SK-N-SH (cell line): ENCODE measurements around the gene CATSPERE. TPM values are rescaled to one million over a fixed set of nuclear protein-coding genes. Genes with fewer than 3 reads are reported as not detected.

Source experiments
- CTCF ChIA-PET: fragments of 300-600, 350-600 bp; formaldehyde crosslinking; extraction: SDS; loops from one replicate; lab custom pipeline; 2021; lab: Yijun Ruan, JAX
- POLR2A ChIA-PET: fragments of 350-600 bp; sonication (Branson Sonifier 250); formaldehyde crosslinking; extraction: SDS; loops from one replicate; lab custom pipeline; 2020; ENCODE audit warnings: antibody characterized with exemption, inconsistent platforms; lab: Yijun Ruan, JAX
- DNase-seq: peaks from one replicate; pipeline ENCODE4 v3.0.0; 2012
- H2AFZ ChIP-seq: fragments of 200-600 bp; sonication (generic); 2 replicates; pipeline ENCODE4 v1.8.1; 2016; ENCODE audit warnings: antibody characterized with exemption, mild to moderate bottlenecking, low read depth
- H3F3A ChIP-seq: fragments of 200-600 bp; sonication (generic); replicated peaks from 2 replicates; pipeline ENCODE3; 2016; ENCODE audit warnings: antibody characterized with exemption, mild to moderate bottlenecking; ENCODE audit not compliant: insufficient read depth
- H3K27ac ChIP-seq, 2 experiments: fragments of 200-500 bp in 1 of 2; fragments of 200-600 bp in 1 of 2; sonication (Bioruptor generic) in 1 of 2; sonication (generic), shearing (Covaris generic) in 1 of 2; 2 replicates each; pipeline versions ENCODE4 v1.5.1 to v1.6.1; 2014 to 2016; ENCODE audit warnings: low read depth in 2 of 2, inconsistent platforms in 1 of 2, low read length in 1 of 2, mild to moderate bottlenecking in 1 of 2, mixed read lengths in 1 of 2
- H3K27me3 ChIP-seq: fragments of 200-600 bp; sonication (generic), shearing (Covaris generic); 2 replicates; pipeline ENCODE4 v1.6.1; 2016; ENCODE audit warnings: mixed run types; ENCODE audit not compliant: insufficient read depth
- H3K36me3 ChIP-seq, 2 experiments: fragments of 200-500 bp in 1 of 2; fragments of 200-600 bp in 1 of 2; sonication (Bioruptor generic) in 1 of 2; sonication (generic) in 1 of 2; replicated peaks in 1 of 2; 2 replicates each; pipeline versions ENCODE3 to v1.5.1; 2014 to 2016; ENCODE audit warnings: low read length in 1 of 2, mild to moderate bottlenecking in 1 of 2; ENCODE audit not compliant: insufficient read depth in 2 of 2, control insufficient read depth in 1 of 2
- H3K4me1 ChIP-seq, 2 experiments: fragments of 200-500 bp in 1 of 2; fragments of 200-600 bp in 1 of 2; sonication (Bioruptor generic) in 1 of 2; sonication (generic), shearing (Covaris generic) in 1 of 2; 2 replicates each; pipeline versions ENCODE4 v1.5.1 to v1.6.1; 2014 to 2016; ENCODE audit warnings: low read depth in 1 of 2, low read length in 1 of 2, mixed run types in 1 of 2; ENCODE audit not compliant: insufficient read depth in 2 of 2, control insufficient read depth in 1 of 2
- H3K4me2 ChIP-seq: fragments of 200-600 bp; sonication (generic), shearing (Covaris generic); 2 replicates; pipeline ENCODE4 v1.6.1; 2017; ENCODE audit warnings: mixed run types
- H3K4me3 ChIP-seq, 2 experiments: fragments of 200-500 bp in 1 of 2; fragments of 200-600 bp in 1 of 2; sonication (Bioruptor generic) in 1 of 2; sonication (generic), shearing (Covaris generic) in 1 of 2; 2 replicates each; pipeline versions ENCODE4 v1.5.1 to v1.8.1; 2014 to 2016; ENCODE audit warnings: low read depth in 2 of 2, inconsistent platforms in 1 of 2, low read length in 1 of 2, mild to moderate bottlenecking in 1 of 2, mixed read lengths in 1 of 2, moderate library complexity in 1 of 2
- H3K79me2 ChIP-seq: fragments of 200-600 bp; sonication (generic); 2 replicates; pipeline ENCODE4 v1.8.1; 2017; ENCODE audit warnings: mild to moderate bottlenecking; ENCODE audit not compliant: insufficient read depth
- H3K9ac ChIP-seq: fragments of 200-600 bp; sonication (generic); 2 replicates; pipeline ENCODE4 v1.6.1; 2017; ENCODE audit warnings: mixed run types
- H3K9me2 ChIP-seq: fragments of 200-600 bp; sonication (generic); 2 replicates; pipeline ENCODE4 v1.6.1; 2017; ENCODE audit warnings: mixed run types
- H3K9me3 ChIP-seq: fragments of 200-600 bp; sonication (generic); 2 replicates; pipeline ENCODE4 v1.6.1; 2017; ENCODE audit warnings: mixed run types, mild to moderate bottlenecking, moderate library complexity
- H4K20me1 ChIP-seq: fragments of 200-600 bp; sonication (generic); 2 replicates; pipeline ENCODE4 v1.6.1; 2017; ENCODE audit warnings: mild to moderate bottlenecking, mixed run types; ENCODE audit not compliant: insufficient read depth
- EP300 ChIP-seq, 2 experiments: IDR thresholded peaks; 2 replicates each; pipeline versions ENCODE4 v1.4.0 to v1.6.1; 2012; ENCODE audit warnings: borderline replicate concordance in 1 of 2, low read depth in 1 of 2, low read length in 1 of 2
- EZH2phosphoT487 ChIP-seq: fragments of 200-600 bp; sonication (generic); IDR thresholded peaks from 2 replicates; pipeline ENCODE4 v1.6.1; 2017; ENCODE audit warnings: low read depth, mixed run types, mild to moderate bottlenecking, antibody characterized with exemption, moderate library complexity, borderline replicate concordance
- FOXM1 ChIP-seq: IDR thresholded peaks from 2 replicates; pipeline ENCODE4 v1.4.0; 2012; ENCODE audit warnings: low read depth, mild to moderate bottlenecking
- GABPA ChIP-seq: IDR thresholded peaks from 2 replicates; pipeline ENCODE4 v1.4.0; 2012; ENCODE audit warnings: low read depth, mild to moderate bottlenecking
- GATA2 ChIP-seq: sonication (generic); formaldehyde crosslinking; IDR thresholded peaks from 2 replicates; pipeline ENCODE4 v1.5.0; 2020; ENCODE audit warnings: mild to moderate bottlenecking, missing genetic modification reagents
- MEF2A ChIP-seq: IDR thresholded peaks from 2 replicates; pipeline ENCODE4 v1.4.0; 2012; ENCODE audit warnings: low read depth, borderline replicate concordance
- MXI1 ChIP-seq: IDR thresholded peaks from 2 replicates; pipeline ENCODE4 v1.6.1; 2012; ENCODE audit warnings: mild to moderate bottlenecking, low read depth, low read length, improper control_type of control experiment
- NFIC ChIP-seq: IDR thresholded peaks from 2 replicates; pipeline ENCODE4 v1.4.0; 2012; ENCODE audit warnings: borderline replicate concordance
- NRF1 ChIP-seq: IDR thresholded peaks from 2 replicates; pipeline ENCODE4 v1.6.1; 2012; ENCODE audit warnings: low read depth, mild to moderate bottlenecking, low read length
- RFX5 ChIP-seq: IDR thresholded peaks from 2 replicates; pipeline ENCODE4 v1.6.1; 2012; ENCODE audit warnings: mild to moderate bottlenecking, improper control_type of control experiment, low read length
- SIN3A ChIP-seq: IDR thresholded peaks from 2 replicates; pipeline ENCODE4 v1.6.1; 2012; ENCODE audit warnings: low read depth, mild to moderate bottlenecking, low read length, moderate library complexity, borderline replicate concordance
- SMC3 ChIP-seq: IDR thresholded peaks from 2 replicates; pipeline ENCODE4 v1.6.1; 2012; ENCODE audit warnings: low read depth, low read length, improper control_type of control experiment
- TAF1 ChIP-seq: IDR thresholded peaks from 2 replicates; pipeline ENCODE4 v1.6.1; 2012; ENCODE audit warnings: low read depth, mild to moderate bottlenecking, low read length, moderate library complexity, borderline replicate concordance
- TCF12 ChIP-seq: IDR thresholded peaks from 2 replicates; pipeline ENCODE4 v1.4.0; 2012
- YY1 ChIP-seq: IDR thresholded peaks from 2 replicates; pipeline ENCODE4 v1.4.0; 2012; ENCODE audit warnings: low read depth, mild to moderate bottlenecking
- WGBS: methylation state at CpG from one replicate; pipeline ENCODE4 v1.1.6; 2017; ENCODE audit warnings: low lambda C conversion rate; 5-methylcytosine and 5-hydroxymethylcytosine counted together
- polyA plus RNA-seq, 3 experiments: library from polyadenylated mRNA; depleted of rRNA; stranded (reverse); fragments of >200 nt; gene quantifications; 2 replicates each; pipeline ENCODE4 v1.2.3, GENCODE V29; 2012
- TF ChIP-seq, protein P1 (sequence below): fragments of 200-600 bp; sonication (generic); IDR thresholded peaks from 2 replicates; pipeline ENCODE4 v1.6.1; 2017; ENCODE audit warnings: antibody characterized with exemption, mild to moderate bottlenecking, moderate library complexity
- TF ChIP-seq, protein P2 (sequence below): IDR thresholded peaks from 2 replicates; pipeline ENCODE4 v1.4.0; 2012; ENCODE audit warnings: low read depth
- TF ChIP-seq, protein P3 (sequence below): IDR thresholded peaks from 2 replicates; pipeline ENCODE4 v1.6.1; 2012; ENCODE audit warnings: mild to moderate bottlenecking, low read depth, low read length, moderate library complexity

Gene CATSPERE
- polyA plus RNA-seq, 1 of the 3 experiments (the other 2 are of a cell fraction): 0.30 TPM

DNA sequence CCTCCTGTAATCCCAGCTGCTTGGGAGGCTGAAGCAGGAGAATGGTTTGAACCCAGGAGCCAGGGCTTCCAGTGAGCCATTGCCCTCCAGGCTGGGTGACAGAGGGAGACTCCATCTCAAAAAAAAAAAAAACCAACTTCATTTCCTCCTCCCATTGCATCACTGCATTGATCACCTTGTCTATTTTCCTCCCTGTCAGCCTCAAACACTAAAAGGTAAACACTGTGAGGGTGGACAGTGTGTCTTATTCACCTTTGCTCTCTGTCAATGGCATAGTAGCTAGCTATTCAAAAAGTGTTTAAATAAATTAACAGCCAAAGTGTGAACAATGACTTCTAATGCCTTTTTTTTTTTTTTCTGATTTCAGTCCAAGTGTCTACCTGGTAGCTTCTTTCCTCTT is 178.5 kb downstream of the CATSPERE start (continued):
- TF ChIP-seq GATA2 (CRISPR knock-in tag): no peak
- TF ChIP-seq, all 33 proteins: peak for 0

DNA sequence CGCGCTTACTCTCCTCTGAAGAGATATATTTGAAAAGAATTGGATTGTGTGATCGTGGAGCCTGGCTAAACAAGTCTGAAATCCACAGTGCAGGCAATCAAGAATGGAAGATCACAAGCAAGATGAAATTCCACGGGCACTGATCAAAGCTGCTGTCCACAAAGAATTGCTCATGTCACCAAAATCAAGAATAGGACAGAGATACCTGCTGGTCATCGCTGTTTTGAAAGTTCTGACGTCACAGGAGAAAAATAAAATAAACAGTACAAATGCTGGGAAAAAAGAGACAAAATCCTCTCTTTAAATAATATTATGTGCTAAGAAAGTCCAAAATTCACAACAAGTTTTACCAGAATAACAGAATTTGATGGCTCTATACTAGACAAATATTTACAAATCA is 179.8 kb downstream of the CATSPERE start:
- Histone ChIP-seq H3K79me2 (no peaks in the 10 kb centered on the region), H3K36me3 (no peaks in the 10 kb centered on the region), H3K4me1 (no peaks in the 10 kb centered on the region), H3F3A (no peaks in the 10 kb centered on the region), H3K27me3 (no peaks in the 10 kb centered on the region; the same call in 1 of the 2 replicates), H3K9me3 (no peaks in the 10 kb centered on the region), H4K20me1 (no peaks in the 10 kb centered on the region)
- CTCF ChIA-PET: interaction anchor here (0.7 to 0.8 kb wide), 2 partner anchors 13 to 156 kb away, joined by 3 read pairs; no protein-coding TSS in a partner anchor
- 70% methylated on average over 6 of the region's 6 CpGs for WGBS
- DNase-seq: no peak
- POLR2A ChIA-PET: interaction anchor here (0.6 kb wide), 1 partner anchor 12 kb away, joined by 3 read pairs; no protein-coding TSS in a partner anchor
- TF ChIP-seq MXI1: no peak
- TF ChIP-seq SIN3A: no peak
- no peak for TF ChIP-seq YY1
- no peak for TF ChIP-seq MEF2A
- TF ChIP-seq, protein P1, sequence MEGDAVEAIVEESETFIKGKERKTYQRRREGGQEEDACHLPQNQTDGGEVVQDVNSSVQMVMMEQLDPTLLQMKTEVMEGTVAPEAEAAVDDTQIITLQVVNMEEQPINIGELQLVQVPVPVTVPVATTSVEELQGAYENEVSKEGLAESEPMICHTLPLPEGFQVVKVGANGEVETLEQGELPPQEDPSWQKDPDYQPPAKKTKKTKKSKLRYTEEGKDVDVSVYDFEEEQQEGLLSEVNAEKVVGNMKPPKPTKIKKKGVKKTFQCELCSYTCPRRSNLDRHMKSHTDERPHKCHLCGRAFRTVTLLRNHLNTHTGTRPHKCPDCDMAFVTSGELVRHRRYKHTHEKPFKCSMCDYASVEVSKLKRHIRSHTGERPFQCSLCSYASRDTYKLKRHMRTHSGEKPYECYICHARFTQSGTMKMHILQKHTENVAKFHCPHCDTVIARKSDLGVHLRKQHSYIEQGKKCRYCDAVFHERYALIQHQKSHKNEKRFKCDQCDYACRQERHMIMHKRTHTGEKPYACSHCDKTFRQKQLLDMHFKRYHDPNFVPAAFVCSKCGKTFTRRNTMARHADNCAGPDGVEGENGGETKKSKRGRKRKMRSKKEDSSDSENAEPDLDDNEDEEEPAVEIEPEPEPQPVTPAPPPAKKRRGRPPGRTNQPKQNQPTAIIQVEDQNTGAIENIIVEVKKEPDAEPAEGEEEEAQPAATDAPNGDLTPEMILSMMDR: no peak
- no peak for TF ChIP-seq RFX5
- TF ChIP-seq, all 33 proteins: peak for 0
- Histone ChIP-seq H3K4me3 (no peak overlapping the region), H2AFZ (no peak overlapping the region), H3K4me2 (no peak overlapping the region), H3K9ac (no peak overlapping the region), H3K9me2 (no peaks in the 10 kb centered on the region), H3K27ac (no peak overlapping the region)

DNA sequence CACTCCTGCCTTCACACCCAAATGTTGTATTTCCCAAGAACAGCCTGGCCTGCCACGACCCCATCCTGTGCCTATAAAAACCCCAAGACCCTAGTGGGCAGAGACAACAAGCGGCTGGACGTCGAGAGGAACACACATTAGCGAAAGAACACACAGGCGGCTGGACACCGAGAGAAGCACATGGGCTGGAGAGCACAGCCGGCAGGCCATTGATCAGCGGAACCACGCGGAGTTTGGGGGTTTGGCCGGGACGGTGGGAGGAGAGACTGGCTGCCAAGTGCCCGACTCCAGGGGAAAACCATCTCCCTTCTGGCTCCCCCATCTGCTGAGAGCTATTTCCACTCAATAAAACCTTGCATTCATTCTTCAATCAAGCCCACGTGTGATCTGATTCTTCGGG is 181.5 kb downstream of the CATSPERE start:
- CTCF ChIA-PET: interaction anchor here (0.7 kb wide), 1 partner anchor 39 kb away, joined by 3 read pairs; no protein-coding TSS in a partner anchor
- 64% methylated on average over 16 of the region's 16 CpGs for WGBS
- DNase-seq: no peak
- TF ChIP-seq, protein P2, sequence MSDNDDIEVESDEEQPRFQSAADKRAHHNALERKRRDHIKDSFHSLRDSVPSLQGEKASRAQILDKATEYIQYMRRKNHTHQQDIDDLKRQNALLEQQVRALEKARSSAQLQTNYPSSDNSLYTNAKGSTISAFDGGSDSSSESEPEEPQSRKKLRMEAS: no peak
- TF ChIP-seq EP300 (IDR thresholded peaks at IDR 0.05; ENCODE audit: borderline replicate concordance in 1 of 2, low read depth in 1 of 2, low read length in 1 of 2) (no peak), TAF1 (no peak), GABPA (no peak), EZH2phosphoT487 (no peak), FOXM1 (no peak), SMC3 (no peak), NRF1 (no peak), GATA2 (CRISPR knock-in tag) (no peak), TCF12 (no peak), NFIC (no peak)
- TF ChIP-seq, protein P1: no peak
- TF ChIP-seq, protein P3, sequence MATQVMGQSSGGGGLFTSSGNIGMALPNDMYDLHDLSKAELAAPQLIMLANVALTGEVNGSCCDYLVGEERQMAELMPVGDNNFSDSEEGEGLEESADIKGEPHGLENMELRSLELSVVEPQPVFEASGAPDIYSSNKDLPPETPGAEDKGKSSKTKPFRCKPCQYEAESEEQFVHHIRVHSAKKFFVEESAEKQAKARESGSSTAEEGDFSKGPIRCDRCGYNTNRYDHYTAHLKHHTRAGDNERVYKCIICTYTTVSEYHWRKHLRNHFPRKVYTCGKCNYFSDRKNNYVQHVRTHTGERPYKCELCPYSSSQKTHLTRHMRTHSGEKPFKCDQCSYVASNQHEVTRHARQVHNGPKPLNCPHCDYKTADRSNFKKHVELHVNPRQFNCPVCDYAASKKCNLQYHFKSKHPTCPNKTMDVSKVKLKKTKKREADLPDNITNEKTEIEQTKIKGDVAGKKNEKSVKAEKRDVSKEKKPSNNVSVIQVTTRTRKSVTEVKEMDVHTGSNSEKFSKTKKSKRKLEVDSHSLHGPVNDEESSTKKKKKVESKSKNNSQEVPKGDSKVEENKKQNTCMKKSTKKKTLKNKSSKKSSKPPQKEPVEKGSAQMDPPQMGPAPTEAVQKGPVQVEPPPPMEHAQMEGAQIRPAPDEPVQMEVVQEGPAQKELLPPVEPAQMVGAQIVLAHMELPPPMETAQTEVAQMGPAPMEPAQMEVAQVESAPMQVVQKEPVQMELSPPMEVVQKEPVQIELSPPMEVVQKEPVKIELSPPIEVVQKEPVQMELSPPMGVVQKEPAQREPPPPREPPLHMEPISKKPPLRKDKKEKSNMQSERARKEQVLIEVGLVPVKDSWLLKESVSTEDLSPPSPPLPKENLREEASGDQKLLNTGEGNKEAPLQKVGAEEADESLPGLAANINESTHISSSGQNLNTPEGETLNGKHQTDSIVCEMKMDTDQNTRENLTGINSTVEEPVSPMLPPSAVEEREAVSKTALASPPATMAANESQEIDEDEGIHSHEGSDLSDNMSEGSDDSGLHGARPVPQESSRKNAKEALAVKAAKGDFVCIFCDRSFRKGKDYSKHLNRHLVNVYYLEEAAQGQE: no peak

More for the DNA sequence above, 181.5 kb downstream of the CATSPERE start:
- H3K9me3 ChIP-seq: no peaks in the 10 kb centered on the region
- H3K36me3 ChIP-seq: no peaks in the 10 kb centered on the region
- no peaks in the 10 kb centered on the region for H3K4me1 ChIP-seq
- no peaks in the 10 kb centered on the region for H3K9me2 ChIP-seq
- H3F3A ChIP-seq: no peaks in the 10 kb centered on the region
- H4K20me1 ChIP-seq: no peaks in the 10 kb centered on the region
- no peak overlapping the region for H3K4me3 ChIP-seq
- no peak overlapping the region for H3K27ac ChIP-seq
- no peak overlapping the region for H2AFZ ChIP-seq
- no peak overlapping the region for H3K9ac ChIP-seq
- no peaks in the 10 kb centered on the region for H3K79me2 ChIP-seq
- POLR2A ChIA-PET: no interaction called here
- H3K4me2 ChIP-seq: no peak overlapping the region
- no peaks in the 10 kb centered on the region; the same call in 1 of the 2 replicates for H3K27me3 ChIP-seq
